GM12875 (cell line): ENCODE data around the gene PIK3C2G.

Source experiments
- H3K4me3 ChIP-seq: one replicate; pipeline ENCODE4 v1.5.1; 2011; ENCODE audit warnings: low read depth, low read length, control low read depth
- TF ChIP-seq, protein P1 (sequence below): IDR thresholded peaks from 2 replicates; pipeline ENCODE4 v1.5.1; 2011; ENCODE audit warnings: low read depth, mild to moderate bottlenecking, control low read depth, inconsistent platforms, low read length, moderate library complexity, borderline replicate concordance; ENCODE audit not compliant: insufficient read depth

PIK3C2G gene

DNA sequence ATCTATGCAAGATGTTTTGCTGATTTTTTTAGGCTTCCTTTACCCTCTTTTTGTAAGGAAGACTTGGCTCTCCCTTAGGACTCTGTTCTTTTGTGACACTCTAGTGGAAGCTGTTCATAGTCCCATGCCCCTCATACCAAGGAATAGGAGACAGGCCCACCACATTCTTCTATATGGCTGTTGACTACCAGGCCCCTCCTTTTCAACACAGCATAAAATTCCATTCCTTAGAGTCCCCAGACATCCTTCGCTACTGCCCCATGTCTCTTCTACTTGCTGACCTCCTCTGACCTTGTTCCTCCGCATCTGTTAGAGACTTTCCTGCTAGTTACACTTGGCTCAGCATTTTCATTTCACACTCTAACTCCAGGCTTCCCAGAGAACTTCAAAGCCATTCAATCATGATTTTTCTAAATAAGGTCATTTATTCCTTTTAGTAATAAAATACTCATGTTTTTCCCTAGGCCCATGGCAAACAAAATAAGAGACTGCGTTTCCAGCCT, 9.7 kb downstream of the PIK3C2G start:
- H3K4me3 ChIP-seq, result no peak overlapping the region
- TF ChIP-seq, protein P1, sequence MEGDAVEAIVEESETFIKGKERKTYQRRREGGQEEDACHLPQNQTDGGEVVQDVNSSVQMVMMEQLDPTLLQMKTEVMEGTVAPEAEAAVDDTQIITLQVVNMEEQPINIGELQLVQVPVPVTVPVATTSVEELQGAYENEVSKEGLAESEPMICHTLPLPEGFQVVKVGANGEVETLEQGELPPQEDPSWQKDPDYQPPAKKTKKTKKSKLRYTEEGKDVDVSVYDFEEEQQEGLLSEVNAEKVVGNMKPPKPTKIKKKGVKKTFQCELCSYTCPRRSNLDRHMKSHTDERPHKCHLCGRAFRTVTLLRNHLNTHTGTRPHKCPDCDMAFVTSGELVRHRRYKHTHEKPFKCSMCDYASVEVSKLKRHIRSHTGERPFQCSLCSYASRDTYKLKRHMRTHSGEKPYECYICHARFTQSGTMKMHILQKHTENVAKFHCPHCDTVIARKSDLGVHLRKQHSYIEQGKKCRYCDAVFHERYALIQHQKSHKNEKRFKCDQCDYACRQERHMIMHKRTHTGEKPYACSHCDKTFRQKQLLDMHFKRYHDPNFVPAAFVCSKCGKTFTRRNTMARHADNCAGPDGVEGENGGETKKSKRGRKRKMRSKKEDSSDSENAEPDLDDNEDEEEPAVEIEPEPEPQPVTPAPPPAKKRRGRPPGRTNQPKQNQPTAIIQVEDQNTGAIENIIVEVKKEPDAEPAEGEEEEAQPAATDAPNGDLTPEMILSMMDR, result no peak

DNA sequence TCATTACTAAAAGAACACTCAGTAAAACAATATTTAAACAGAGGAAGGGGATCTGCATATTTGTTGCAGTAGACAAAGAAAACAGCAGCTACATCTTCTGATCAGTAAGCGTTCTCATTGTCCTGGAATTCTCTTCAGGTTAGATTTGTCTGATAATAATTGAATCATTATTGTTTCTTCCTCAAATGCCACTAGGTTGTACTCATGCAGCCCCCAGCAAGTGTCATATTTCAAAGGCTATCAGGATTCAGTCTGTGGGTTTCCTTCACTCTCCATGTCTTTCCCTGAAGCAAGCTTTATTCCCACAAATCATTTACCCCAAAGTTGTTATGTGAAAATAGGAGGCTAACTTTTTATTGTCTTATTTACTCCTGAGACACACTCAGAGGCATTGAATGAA, 14.7 kb downstream of the PIK3C2G start:
- no peak overlapping the region for H3K4me3 ChIP-seq
- TF ChIP-seq, protein P1, result no peak

DNA sequence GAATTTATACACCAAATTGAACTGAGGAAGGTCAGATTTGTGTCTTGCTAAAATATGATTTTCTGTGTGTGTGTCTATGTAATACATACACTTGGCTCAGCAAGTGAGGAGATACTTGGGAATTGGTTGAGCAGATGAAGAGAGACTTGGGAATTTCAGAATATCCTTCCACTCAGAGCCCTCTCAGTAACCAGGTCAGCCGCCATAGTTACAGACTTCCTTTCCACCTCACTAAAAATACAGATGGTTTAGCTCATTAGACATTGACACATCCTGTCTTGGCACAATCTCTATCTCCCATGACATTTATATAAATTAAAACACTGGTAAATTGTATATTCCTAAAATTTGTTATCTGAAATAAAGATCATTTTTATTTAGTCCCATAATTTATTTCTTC, 15.9 kb downstream of the PIK3C2G start:
- TF ChIP-seq, protein P1, result no peak
- H3K4me3 ChIP-seq, result no peak overlapping the region

DNA sequence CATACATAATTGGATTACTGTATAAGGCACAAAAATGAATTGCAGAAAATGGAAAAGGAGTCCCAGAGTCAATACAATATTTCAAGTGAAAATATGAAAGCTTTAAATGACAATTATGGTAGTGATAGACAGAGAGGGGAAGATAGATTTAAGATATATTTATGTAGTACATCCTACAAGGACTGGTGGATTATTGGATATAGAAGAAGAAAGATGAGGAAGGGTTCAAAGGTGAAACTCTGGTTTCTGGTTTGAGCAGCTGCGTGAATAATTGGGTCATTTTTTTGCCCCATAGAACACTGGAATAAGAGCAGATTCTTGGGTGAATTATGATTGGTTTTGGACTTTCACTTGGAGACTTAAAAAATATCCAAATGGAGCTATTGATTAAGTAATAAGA, 19.4 kb downstream of the PIK3C2G start:
- TF ChIP-seq, protein P1, result no peak
- H3K4me3 ChIP-seq, result no peak overlapping the region

DNA sequence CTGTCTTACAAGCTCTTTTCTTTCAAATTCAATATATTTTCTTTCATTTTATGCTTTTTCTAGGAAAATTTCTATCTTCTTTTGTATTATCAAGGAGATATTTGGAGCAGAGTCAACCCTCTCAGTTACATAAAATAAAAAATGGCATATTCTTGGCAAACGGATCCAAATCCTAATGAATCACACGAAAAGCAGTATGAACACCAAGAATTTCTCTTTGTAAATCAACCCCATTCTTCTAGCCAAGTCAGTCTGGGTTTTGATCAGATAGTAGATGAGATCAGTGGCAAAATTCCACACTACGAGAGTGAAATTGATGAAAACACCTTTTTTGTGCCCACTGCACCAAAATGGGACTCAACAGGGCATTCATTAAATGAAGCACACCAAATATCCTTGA, 20.6 kb downstream of the PIK3C2G start:
- TF ChIP-seq, protein P1, result no peak
- H3K4me3 ChIP-seq, result no peak overlapping the region

DNA sequence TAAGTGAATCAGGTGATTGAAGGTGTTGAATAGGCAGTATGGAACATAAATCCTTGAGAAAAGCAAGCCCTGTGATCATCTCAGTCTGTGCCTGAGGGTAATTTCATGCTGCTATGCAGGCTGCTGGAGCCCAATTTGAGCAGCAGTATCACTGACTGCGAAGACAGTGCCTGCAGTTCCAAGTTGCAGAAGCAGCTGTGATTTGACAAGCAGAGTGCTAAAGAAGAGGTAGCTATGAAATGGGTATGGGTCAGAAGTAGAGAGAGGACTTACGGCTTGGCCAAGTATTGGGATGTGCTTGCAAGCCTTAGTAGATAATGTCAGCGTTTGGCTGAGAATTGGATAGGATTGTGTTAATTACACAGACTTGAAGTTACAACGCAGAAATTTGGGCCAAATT, 22.5 kb downstream of the PIK3C2G start:
- TF ChIP-seq, protein P1, result no peak
- no peak overlapping the region for H3K4me3 ChIP-seq

DNA sequence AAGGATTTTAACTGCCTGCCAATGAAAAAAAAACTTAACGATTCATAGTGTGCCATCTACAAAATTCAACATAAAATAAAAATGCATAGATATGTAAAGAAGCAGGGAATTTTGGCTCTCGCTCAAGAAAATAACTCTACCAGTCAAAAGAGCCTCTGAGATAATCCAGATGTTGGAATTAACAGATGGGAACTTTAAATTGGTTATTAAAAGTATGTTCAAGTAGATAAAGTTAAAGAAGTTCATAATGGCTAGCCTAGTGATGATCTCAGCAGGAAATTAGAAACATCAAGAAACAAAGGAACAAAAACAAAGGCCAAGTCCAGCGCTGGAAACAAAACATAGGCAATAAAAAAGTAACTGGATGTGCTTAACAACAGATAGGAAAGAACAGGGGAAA, 23.1 kb downstream of the PIK3C2G start:
- TF ChIP-seq, protein P1, result no peak
- H3K4me3 ChIP-seq, result no peak overlapping the region
